Activated naive CD4-positive, alpha-beta T cell treated with anti-CD3 and anti-CD28 coated beads for 36 hours (primary cell): ENCODE data around the gene STAMBPL1. TPM values are rescaled to one million over a fixed set of nuclear protein-coding genes. Genes with fewer than 3 reads are reported as not detected.
A peak's percentile ranks its signal among the peaks of the same experiment; 100 is the strongest.
"Not testable (repeated sequence)": the region's sequence is repeated elsewhere in the genome, so short reads cannot be mapped to it uniquely, and the experiment has no call there.

Source experiments
- CTCF ChIA-PET: fragments of 350-600 bp; sonication (Branson Sonifier 250); formaldehyde crosslinking; loops from one replicate; lab custom pipeline; 2021; ENCODE audit warnings: antibody characterized with exemption; lab: Charles Lee
- DNase-seq: peaks from one replicate; pipeline ENCODE4 v3.0.0-alpha.2; 2020
- H3K27ac Mint-ChIP-seq: one replicate; pipeline ENCODE4 v1.8.0; 2021; ENCODE audit warnings: mild to moderate bottlenecking, mixed read lengths
- H3K27me3 Mint-ChIP-seq: one replicate; pipeline ENCODE4 v1.8.0; 2021; ENCODE audit warnings: low read depth, mixed read lengths
- H3K36me3 Mint-ChIP-seq: one replicate; pipeline ENCODE4 v1.8.0; 2021; ENCODE audit warnings: low read depth, mixed read lengths
- H3K4me1 Mint-ChIP-seq: one replicate; pipeline ENCODE4 v1.8.0; 2021; ENCODE audit warnings: low read depth, mixed read lengths
- H3K4me3 Mint-ChIP-seq: one replicate; pipeline ENCODE4 v1.8.0; 2021; ENCODE audit warnings: mild to moderate bottlenecking, moderate library complexity, mixed read lengths
- H3K9me3 Mint-ChIP-seq: one replicate; pipeline ENCODE4 v1.8.0; 2021; ENCODE audit warnings: mixed read lengths
- intact Hi-C: fragments of 100-400 bp; cut with micrococcal nuclease; formaldehyde crosslinking; loops from one replicate; pipeline ENCODE4 v1.15.1; 2023
- total RNA-seq, 2 experiments: library from RNA; stranded (reverse); gene quantifications; one replicate each; pipeline ENCODE4 v1.2.3, GENCODE V29; 2021

Gene STAMBPL1
- total RNA-seq, 2 experiments from 2014 or later, result 23.2 to 23.6 TPM

DNA sequence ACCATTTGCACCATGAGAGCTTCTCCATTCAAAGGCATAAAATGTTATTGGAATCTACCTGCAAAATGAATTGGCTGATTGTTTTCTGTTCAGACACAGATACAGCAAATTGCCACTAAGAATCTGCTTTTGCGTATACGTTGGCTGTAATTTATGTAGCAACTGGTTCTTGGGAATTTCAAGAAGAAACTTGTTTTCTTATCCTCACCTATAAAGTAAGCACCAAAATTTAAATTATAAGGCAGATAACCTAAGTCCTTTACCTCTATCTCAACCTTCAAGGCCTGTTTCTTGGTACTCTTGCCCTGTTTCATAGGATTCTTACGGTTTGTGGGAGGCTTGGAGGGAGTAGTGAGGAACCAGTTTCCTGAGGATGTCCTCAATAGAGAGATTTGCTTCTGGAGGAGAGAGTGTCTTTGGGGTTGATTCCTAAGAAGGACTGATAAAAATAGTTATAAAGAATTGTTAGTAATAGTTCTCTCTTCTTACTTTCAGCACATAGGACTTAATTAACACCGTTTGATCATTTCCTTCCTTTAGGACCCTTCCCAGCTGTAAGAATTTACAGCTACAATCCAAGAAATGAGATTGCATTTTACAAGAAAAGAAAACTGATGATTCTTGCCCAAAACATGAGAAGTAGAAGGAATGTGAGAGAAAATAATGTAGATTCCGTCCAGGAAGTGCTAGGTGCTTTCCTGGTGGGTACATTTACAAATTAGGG is 2.0 kb downstream of the STAMBPL1 start:
- H3K27me3 Mint-ChIP-seq, result no peaks in the 10 kb centered on the region
- H3K27ac Mint-ChIP-seq, result peak overlapping the region; percentile 97
- intact Hi-C loops, result loop anchor here (1.0 to 10.0 kb wide), 4 partner anchors 15 to 1020 kb away; partner anchors contain the start of genes IFIT5, KLLN and PTEN
- peaks cover 70% of the 10 kb centered on the region for H3K4me1 Mint-ChIP-seq
- H3K9me3 Mint-ChIP-seq, result no peaks in the 10 kb centered on the region
- CTCF ChIA-PET, result interaction anchor here (1.0 to 5.2 kb wide), 5 partner anchors 12 to 51 kb away, joined by 4 to 37 read pairs (median 14); no protein-coding TSS in a partner anchor
- DNase-seq, result no peak
- peak overlapping the region; percentile 95 for H3K4me3 Mint-ChIP-seq
- peaks cover 5% of the 10 kb centered on the region for H3K36me3 Mint-ChIP-seq

DNA sequence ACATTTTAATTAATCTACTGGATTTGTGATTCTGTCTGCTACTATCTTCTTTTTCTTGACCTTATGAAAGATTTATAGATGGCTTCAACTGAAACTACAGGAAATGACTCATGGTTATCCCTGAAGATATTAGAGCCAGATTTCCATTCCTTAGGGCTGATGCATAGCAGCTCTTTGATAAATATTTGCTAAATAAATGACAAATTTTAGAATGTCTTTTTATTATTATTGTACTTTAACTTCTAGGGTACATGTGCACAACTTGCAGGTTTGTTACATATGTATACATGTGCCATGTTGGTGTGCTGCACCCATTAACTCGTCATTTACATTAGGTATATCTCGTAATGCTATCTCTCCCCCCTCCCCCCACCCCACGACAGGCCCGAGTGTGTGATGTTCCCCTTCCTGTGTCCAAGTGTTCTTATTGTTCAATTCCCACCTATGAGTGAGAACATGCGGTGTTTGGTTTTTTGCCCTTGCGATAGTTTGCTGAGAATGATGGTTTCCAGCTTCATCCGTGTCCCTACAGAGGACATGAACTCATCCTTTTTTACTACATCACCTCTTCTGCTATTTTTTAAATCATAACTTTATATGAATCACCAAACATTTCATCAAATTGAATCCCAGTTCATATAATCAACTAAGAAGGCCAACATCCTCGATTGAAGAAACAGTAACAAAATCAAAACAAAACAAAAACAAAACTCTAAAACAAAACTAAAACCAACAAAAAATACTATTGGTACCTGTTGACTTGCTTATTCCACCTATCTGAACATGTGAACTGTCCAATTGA is 2.8 kb downstream of the STAMBPL1 start:
- not testable (repeated sequence) for H3K36me3 Mint-ChIP-seq, H3K27me3 Mint-ChIP-seq, DNase-seq, H3K4me3 Mint-ChIP-seq, H3K9me3 Mint-ChIP-seq
- Mint-ChIP-seq H3K4me1 (peaks cover 74% of the 10 kb centered on the region), H3K27ac (peak overlapping the region; percentile 36)
- CTCF ChIA-PET, result interaction anchor here (1.1 to 5.2 kb wide), 5 partner anchors 11 to 50 kb away, joined by 4 to 37 read pairs (median 17); no protein-coding TSS in a partner anchor
- intact Hi-C loops, result loop anchor here (5.0 to 10.0 kb wide), 2 partner anchors 532 to 1021 kb away; partner anchors contain the start of genes IFIT5, KLLN and PTEN

DNA sequence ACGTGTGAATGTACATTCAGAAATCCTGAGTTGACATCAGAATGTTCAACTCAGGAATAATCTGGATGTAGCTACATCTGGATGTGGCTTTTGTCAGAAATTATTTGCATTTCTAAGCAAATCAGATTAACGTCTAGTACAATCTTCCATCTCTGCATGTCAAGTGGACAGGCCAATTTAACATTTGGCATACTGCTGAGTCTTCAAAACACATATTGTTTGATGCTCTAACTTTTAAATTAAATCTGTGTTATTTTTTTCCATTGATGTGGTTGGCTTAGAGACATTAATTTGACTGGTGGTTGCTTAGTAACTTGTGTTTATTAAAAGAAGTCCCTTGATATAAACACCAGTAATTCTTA is 3.4 kb downstream of the STAMBPL1 start:
- H3K9me3 Mint-ChIP-seq, result no peaks in the 10 kb centered on the region
- no peaks in the 10 kb centered on the region for H3K27me3 Mint-ChIP-seq
- H3K4me1 Mint-ChIP-seq, result peaks cover 74% of the 10 kb centered on the region
- DNase-seq, result no peak
- intact Hi-C loops, result loop anchor here (5.0 to 10.0 kb wide), 2 partner anchors 531 to 1021 kb away; partner anchors contain the start of genes IFIT5, KLLN and PTEN
- no peak overlapping the region for H3K4me3 Mint-ChIP-seq
- H3K27ac Mint-ChIP-seq, result peak overlapping the region; percentile 36
- CTCF ChIA-PET, result interaction anchor here (0.7 to 4.6 kb wide), 6 partner anchors 11 to 62 kb away, joined by 3 to 22 read pairs (median 11); no protein-coding TSS in a partner anchor
- H3K36me3 Mint-ChIP-seq, result peaks cover 5% of the 10 kb centered on the region

DNA sequence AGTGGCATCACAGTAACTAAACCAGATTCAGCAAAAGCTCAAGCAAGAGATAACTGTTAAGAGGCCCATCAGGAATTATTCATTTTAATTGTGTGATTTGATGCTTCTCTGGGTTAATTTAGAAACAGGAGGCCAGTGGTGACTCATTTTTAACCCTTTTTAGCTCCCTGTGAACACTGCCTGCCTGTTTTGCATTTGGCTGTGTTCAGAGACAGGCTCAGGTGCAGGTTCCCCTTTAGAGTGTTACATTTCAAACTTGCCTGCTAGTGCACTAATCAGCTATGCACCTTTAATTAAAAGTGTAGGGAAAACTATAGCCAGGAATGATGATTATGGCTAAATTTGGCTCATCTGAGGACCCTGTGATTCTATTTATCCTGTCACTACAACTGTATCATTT is 6.5 kb downstream of the STAMBPL1 start:
- peak; percentile 53 for DNase-seq
- Mint-ChIP-seq H3K4me3 (no peak overlapping the region), H3K4me1 (peaks cover 78% of the 10 kb centered on the region), H3K27ac (no peak overlapping the region), H3K9me3 (no peaks in the 10 kb centered on the region), H3K36me3 (peaks cover 3% of the 10 kb centered on the region), H3K27me3 (no peaks in the 10 kb centered on the region)
- intact Hi-C loops, result loop anchor here (1.0 to 10.0 kb wide), 2 partner anchors 11 to 528 kb away; partner anchors contain the start of gene IFIT5
- CTCF ChIA-PET, result interaction anchor here (1.1 to 4.8 kb wide), 4 partner anchors 12 to 50 kb away, joined by 4 to 26 read pairs (median 5); no protein-coding TSS in a partner anchor

DNA sequence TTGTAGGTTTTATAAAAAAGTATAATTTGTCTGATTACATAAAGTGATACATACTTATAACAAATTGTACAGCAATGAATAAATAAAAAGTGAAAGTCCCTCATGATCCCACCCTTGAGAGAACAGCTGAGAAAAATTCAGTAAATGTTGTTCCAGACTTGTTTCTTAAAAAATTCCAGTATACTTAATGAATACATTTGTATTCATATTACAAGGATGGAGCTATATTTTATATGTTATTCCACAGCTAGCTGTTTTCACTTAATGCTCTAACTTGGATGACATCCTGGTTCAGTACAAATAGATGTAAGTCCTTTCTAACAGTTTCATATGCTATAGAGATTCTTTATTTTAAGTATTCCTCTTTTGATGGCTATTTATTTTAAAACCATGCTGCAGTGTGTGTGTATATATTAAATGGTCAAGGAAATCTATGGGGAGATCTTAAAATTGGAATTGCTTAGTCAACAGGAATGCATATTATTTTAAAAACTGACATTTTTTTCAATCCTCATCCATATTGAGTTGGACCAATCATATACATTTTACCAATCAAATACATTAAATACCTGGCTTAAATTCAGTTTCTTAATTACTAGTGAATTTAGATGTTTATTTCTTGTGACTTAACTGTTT is 8.9 kb downstream of the STAMBPL1 start:
- Mint-ChIP-seq H3K27me3 (no peaks in the 10 kb centered on the region), H3K9me3 (no peaks in the 10 kb centered on the region), H3K27ac (no peak overlapping the region), H3K4me1 (peaks cover 61% of the 10 kb centered on the region), H3K4me3 (no peak overlapping the region), H3K36me3 (no peaks in the 10 kb centered on the region)
- intact Hi-C loops, result loop anchor here (10.0 kb wide), 1 partner anchor 526 kb away; the partner anchor contains the start of gene IFIT5
- CTCF ChIA-PET, result interaction anchor here (2.2 to 4.8 kb wide), 2 partner anchors 10 to 53 kb away, joined by 5 to 26 read pairs; no protein-coding TSS in a partner anchor
- DNase-seq, result no peak

DNA sequence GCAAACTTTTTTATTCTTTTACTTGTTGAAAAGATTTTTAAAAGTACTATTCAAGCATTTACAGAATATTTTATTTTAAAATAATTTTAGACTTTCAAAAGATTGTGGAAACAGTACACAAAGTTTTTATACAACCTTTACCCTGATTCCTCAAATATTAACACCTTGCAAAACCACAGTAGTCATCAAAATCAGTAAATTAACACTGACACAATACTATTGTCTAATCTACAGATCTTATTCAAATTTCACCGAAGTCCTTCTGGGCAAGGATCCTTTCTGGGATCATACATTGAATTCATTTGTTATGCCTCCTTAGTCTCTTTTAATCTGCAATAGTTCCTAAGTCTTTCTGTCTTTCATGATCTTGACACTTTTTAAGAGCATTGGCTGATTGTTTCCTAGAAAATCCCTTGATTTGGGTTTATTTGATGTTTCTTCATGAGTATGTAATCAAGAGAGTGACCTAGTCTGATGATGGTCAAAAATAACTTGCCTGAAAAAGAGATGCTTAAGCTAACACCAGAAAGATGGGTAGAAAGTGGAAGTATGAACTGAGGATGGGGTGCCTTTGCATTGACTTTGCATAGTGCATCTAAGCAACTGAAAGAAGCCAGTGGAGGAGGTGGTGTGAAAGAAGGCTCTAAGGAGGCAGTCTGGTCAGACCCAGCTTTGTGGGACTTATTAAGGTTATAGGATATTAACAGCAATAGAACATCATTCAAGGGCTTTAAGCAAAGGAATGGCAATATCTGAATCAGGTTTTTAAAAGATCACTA is 9.7 kb downstream of the STAMBPL1 start:
- CTCF ChIA-PET, result interaction anchor here (1.2 kb wide), 1 partner anchor 43 kb away, joined by 4 read pairs; no protein-coding TSS in a partner anchor

DNA sequence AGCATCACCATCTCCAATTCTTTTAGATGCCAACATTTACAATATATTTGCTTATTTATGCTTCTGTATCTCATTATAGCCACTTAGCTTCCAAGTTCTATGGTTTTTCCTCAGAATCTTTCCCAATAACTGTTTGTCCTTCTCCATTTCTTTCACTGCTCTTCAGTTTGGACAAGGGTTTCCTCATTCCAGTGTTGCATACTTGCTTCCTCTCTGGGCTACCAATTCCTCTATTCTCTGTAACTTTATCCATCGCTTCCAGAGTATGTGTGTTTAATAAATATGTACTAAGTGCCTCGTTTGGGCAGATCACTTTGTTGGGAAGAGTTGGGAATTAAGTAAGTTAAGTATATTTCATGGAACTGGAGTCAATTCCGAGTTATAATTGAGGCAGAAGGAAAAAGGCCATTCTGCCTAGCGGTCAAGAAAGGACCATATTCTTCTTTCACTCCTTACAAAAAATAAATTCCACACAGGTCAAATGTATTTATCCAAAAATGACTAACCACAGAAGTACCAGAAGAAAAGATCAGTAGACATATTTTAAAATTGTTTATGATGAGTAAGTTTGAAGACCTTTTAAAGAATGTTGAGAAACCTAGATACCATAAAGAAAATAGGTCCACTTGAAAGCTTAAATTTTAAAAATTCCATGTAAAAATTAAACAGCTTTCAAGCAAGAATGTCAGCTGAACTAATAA is 10.8 kb downstream of the STAMBPL1 start:
- Mint-ChIP-seq H3K27me3 (no peaks in the 10 kb centered on the region), H3K4me3 (no peak overlapping the region), H3K27ac (no peak overlapping the region), H3K4me1 (peaks cover 57% of the 10 kb centered on the region), H3K9me3 (no peaks in the 10 kb centered on the region), H3K36me3 (no peaks in the 10 kb centered on the region)
- CTCF ChIA-PET, result interaction anchor here (1.2 kb wide), 1 partner anchor 42 kb away, joined by 4 read pairs; no protein-coding TSS in a partner anchor
- intact Hi-C loops, result no loop called here
- no peak for DNase-seq

More for the DNA sequence above, 9.7 kb downstream of the STAMBPL1 start:
- H3K27ac Mint-ChIP-seq, result no peak overlapping the region
- peaks cover 57% of the 10 kb centered on the region for H3K4me1 Mint-ChIP-seq
- no peaks in the 10 kb centered on the region for H3K9me3 Mint-ChIP-seq
- H3K36me3 Mint-ChIP-seq, result no peaks in the 10 kb centered on the region
- no peak overlapping the region for H3K4me3 Mint-ChIP-seq
- H3K27me3 Mint-ChIP-seq, result no peaks in the 10 kb centered on the region
- no peak for DNase-seq
- intact Hi-C loops, result loop anchor here (10.0 kb wide), 1 partner anchor 525 kb away; the partner anchor contains the start of gene IFIT5

DNA sequence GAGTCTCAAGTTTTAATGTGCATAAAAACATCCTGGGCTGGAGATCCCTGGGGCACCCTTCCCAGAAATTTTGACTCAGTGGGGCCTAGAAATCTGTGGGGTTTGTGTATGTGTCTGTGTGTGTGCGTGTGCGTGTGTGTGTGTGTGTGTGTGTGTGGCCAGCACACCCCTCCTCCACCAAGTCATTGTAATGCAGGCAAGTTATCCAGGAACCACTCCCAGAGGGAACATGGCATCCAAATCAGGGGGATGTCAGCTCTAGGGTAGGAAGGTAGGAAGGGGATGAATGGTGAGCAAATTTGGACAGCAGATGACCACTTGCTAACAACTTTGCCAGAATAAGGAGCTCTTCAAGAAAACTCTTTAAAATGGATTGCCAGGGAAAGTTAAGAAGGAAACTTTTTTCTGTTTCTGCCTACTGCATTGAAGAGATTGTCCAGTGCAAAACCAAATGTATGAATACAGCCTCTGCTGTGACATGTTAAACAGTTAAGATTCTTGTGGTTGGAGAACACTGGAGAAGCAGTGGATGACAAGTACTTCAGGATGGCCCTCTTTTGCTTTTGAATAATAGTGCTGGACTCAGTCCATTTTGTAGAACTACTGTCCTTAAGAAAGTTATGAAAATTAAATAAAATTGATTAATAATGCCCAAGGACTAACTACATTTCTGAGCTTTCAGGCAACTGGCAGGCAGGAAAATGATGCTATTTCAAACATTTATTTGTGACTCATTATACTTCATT is 12.3 kb downstream of the STAMBPL1 start:
- DNase-seq, result no peak
- Mint-ChIP-seq H3K4me1 (peaks cover 60% of the 10 kb centered on the region), H3K36me3 (peaks cover 2% of the 10 kb centered on the region), H3K27ac (no peak overlapping the region), H3K27me3 (no peaks in the 10 kb centered on the region), H3K9me3 (no peaks in the 10 kb centered on the region), H3K4me3 (no peak overlapping the region)
- intact Hi-C loops, result no loop called here
- CTCF ChIA-PET, result interaction anchor here (1.2 to 1.3 kb wide), 2 partner anchors 14 to 58 kb away, joined by 3 read pairs; no protein-coding TSS in a partner anchor

DNA sequence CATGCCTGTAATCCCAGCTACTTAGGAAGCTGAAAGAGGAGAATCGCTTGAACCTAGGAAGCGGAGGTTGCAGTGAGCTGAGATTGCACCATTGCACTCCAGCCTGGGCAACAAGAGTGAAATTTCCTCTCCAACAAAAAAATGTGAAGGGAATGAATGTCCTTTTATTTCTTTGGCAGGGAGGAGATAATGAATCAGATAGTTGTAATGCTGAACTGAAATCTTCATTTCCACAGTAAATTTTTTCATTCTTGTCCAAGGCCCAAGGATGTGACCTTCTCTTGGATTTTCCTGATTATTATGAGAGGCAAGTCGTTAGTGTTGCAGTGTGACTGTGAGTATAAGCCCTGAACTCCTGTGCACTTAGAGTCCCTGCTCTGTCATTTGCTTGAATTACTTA is 13.6 kb downstream of the STAMBPL1 start:
- no peaks in the 10 kb centered on the region for H3K27me3 Mint-ChIP-seq
- H3K9me3 Mint-ChIP-seq, result no peaks in the 10 kb centered on the region
- H3K4me1 Mint-ChIP-seq, result peaks cover 56% of the 10 kb centered on the region
- CTCF ChIA-PET, result interaction anchor here (1.3 kb wide), 1 partner anchor 59 kb away, joined by 3 read pairs; no protein-coding TSS in a partner anchor
- H3K27ac Mint-ChIP-seq, result no peak overlapping the region
- intact Hi-C loops, result no loop called here
- no peak overlapping the region for H3K4me3 Mint-ChIP-seq
- H3K36me3 Mint-ChIP-seq, result peaks cover 2% of the 10 kb centered on the region
- DNase-seq, result no peak

DNA sequence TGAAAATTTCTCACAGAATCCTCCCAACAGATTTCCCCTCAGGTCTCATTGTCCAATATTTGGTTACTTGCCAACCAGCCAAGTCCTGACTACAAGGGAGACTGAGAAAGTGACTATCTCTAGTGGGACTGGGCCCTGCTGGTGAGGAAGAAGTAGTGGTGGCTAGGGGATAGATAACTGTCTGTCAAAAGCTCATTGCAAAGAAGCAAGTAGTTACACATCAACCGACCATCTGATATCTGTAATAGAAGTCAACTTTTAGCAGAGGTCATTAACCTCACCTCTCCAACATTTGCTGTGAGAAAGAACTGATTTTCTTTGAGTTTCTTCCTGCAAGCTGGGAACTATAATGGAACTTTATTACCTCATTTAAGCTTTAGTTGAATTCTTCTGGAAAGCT is 15.2 kb downstream of the STAMBPL1 start:
- no peak for DNase-seq
- peaks cover 2% of the 10 kb centered on the region for H3K36me3 Mint-ChIP-seq
- intact Hi-C loops, result no loop called here
- H3K9me3 Mint-ChIP-seq, result no peaks in the 10 kb centered on the region
- no peaks in the 10 kb centered on the region for H3K27me3 Mint-ChIP-seq
- H3K4me1 Mint-ChIP-seq, result peaks cover 53% of the 10 kb centered on the region
- H3K27ac Mint-ChIP-seq, result no peak overlapping the region
- CTCF ChIA-PET, result interaction anchor here (0.5 to 1.2 kb wide), 6 partner anchors 37 to 342 kb away, joined by 3 to 6 read pairs (median 3); no protein-coding TSS in a partner anchor
- no peak overlapping the region for H3K4me3 Mint-ChIP-seq
